GM21367 (cell line): ENCODE results near the gene CCDC137.
A peak's percentile ranks its signal among the peaks of the same experiment; 100 is the strongest.

Source experiments
- ATAC-seq: cut with Tn5 transposase; IDR thresholded peaks from one replicate; pipeline ENCODE4 v1.9.1; 2021; ENCODE audit not compliant: unreplicated experiment

The CCDC137 gene

GRCh38 chr17:81682565-81683207, 16.1 kb downstream of the CCDC137 start:
- ATAC-seq = no peak

DNA sequence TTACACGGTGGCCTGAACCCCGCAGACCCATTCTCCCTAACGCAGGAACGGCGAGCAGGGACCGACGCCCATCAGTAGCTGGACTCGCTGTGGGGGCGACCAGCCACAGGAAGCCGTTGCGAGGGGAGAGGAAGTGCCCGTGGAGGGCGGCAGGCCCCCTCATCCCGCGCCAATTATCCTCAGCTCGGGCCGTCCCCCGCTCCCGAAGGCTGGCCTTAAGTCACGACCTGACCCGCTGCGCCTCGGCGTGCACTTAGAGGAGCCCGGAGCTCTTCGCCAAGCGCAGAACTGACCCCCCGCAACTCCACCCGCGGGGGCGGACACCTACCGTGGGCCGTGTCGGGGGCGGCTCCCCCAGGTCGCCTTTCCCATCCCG, 16.7 kb downstream of the CCDC137 start:
- no peak for ATAC-seq

- peak; percentile 78 for ATAC-seq
These were observed 17.3 kb downstream of the CCDC137 start, which contains the start of the genes ARL16 and HGS for GRCh38 chr17:81683584-81684441. ARL16 (minus strand) TSS chr17:81683797; CDS start chr17:81683753, 44 bp downstream. HGS (plus strand) TSS chr17:81684011; CDS start chr17:81684067, 56 bp downstream.

- ATAC-seq = no peak
These were observed 17.9 kb downstream of the CCDC137 start for GRCh38 chr17:81684442-81684911.

GRCh38 chr17:81685108-81685507, 18.6 kb downstream of the CCDC137 start:
- no peak for ATAC-seq

DNA sequence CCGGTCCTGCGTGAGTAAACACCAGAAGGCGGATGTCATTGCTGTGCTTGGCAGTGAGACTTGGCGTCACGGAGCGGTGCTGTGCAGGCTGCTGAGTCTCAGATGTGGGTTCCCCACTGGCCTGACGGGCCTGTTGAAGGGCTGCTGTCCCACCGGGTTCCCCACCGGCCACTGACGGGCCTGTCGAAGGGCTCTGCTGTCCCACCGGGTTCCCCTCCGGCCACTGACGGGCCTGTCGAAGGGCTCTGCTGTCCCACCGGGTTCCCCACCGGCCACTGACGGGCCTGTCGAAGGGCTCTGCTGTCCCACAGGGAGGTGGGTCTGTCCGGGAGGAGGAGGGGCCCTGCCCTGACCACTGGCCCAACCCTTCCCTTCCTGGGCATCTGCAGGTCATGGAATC, 20.1 kb downstream of the CCDC137 start:
- no peak for ATAC-seq

- ATAC-seq = no peak
These were observed 21.4 kb downstream of the CCDC137 start for GRCh38 chr17:81687770-81688541.

- no peak for ATAC-seq
These were observed 22.1 kb downstream of the CCDC137 start for GRCh38 chr17:81688616-81689015.

DNA sequence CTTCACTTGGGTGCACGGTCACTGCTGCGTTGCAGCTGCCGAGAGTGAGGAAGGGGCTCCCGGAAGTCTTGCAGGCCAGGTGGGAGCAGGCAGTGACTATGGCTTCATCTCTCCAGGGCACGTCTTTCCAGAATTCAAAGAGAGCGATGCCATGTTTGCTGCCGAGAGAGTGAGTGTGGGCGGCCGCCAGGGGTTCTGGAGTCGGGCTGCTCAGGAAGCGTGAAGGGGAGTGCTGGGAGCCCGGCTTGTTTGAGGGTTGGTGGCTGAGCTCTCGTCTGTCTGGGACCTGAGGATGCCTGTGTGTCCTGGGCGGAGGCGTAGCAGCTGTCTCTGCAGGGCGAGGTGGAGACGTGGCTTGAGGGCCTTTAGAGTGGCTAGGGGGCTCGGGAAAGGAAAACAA, 23.5 kb downstream of the CCDC137 start:
- no peak for ATAC-seq

DNA sequence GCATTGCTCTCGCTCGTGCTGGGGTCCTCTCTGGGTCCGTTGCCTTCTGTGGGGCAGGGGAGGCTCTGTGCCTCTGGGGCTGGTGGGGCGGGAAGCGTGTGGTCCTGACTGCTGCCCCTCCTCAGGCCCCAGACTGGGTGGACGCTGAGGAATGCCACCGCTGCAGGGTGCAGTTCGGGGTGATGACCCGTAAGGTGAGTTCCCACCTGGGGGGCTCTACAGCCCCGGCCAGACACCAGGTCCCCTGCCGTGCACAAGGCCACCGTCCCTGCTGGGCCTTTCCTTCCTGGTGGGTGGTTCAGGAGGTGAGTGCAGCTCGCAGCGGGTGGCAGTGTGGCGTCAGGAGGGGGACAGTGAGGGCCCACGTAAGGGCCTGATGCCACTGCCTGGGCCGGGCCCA, 24.0 kb downstream of the CCDC137 start:
- no peak for ATAC-seq

DNA sequence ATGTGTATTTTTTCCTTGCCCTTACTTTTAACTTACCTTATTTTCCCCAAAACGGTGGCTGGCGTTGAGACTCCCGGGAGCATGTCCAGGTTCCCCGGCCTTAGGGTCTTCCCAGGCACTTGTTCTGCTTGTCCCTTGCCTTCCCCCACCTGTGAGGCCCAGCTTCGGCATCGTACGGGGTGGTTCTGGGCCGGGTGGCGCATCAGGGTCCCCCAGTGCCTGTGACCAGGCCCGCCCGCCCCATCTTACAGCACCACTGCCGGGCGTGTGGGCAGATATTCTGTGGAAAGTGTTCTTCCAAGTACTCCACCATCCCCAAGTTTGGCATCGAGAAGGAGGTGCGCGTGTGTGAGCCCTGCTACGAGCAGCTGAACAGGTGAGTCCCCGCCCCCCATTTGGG, 24.7 kb downstream of the CCDC137 start:
- no peak for ATAC-seq

GRCh38 chr17:81691608-81692007, 25.1 kb downstream of the CCDC137 start:
- no peak for ATAC-seq

DNA sequence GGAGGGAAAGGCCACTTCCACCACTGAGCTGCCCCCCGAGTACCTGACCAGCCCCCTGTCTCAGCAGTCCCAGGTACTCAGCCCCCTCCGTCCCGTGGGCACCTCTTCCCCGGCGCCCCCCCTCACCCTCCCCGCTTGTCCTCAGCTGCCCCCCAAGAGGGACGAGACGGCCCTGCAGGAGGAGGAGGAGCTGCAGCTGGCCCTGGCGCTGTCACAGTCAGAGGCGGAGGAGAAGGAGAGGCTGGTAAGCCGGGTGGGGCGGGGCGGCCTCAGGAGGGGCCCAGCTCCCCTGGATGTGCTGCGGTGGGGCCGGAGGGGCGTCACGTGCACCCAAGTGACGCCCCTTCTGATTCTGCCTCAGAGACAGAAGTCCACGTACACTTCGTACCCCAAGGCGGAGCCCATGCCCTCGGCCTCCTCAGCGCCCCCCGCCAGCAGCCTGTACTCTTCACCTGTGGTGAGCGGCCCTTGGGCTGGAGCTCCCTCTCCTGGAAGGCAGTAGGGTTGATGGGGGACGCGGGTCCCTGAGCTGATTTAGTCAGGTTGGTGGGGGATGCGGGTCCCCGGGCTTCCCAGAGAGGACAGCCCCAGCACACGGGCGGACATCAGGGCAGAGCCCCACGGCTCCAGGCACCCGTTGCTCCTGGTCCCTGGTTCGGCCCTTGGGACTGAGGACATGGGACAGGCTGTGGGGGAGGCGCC, 27.1 kb downstream of the CCDC137 start:
- ATAC-seq = no peak

DNA sequence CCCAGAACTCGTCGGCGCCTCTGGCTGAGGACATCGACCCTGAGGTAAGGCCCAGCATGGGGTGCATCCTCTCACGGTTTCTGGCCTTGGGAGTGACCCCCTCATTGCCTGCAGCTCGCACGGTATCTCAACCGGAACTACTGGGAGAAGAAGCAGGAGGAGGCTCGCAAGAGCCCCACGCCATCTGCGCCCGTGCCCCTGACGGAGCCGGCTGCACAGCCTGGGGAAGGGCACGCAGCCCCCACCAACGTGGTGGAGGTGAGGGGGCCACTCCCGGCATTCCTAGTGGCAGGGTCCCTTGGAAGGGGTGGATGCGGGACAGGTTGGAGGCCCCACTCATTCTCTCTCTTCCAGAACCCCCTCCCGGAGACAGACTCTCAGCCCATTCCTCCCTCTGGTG, 28.3 kb downstream of the CCDC137 start:
- no peak for ATAC-seq

- ATAC-seq = no peak
These were observed 28.7 kb downstream of the CCDC137 start for GRCh38 chr17:81695211-81695610.

- ATAC-seq = no peak
These were observed 29.3 kb downstream of the CCDC137 start for GRCh38 chr17:81695801-81696200.

- no peak for ATAC-seq
These were observed 29.8 kb downstream of the CCDC137 start for GRCh38 chr17:81696218-81696941.

- no peak for ATAC-seq
These were observed 30.9 kb downstream of the CCDC137 start for GRCh38 chr17:81697261-81698044.
